Activated naive CD4-positive, alpha-beta T cell treated with anti-CD3 and anti-CD28 coated beads, Interleukin-2, amount 50 U/mL, for 24 hours (primary cell): Measurements from ENCODE around the gene BCL2.
A peak's percentile ranks its signal among the peaks of the same experiment; 100 is the strongest.

Experiments
- H3K27ac Mint-ChIP-seq: one replicate; pipeline ENCODE4 v1.8.0; 2021; ENCODE audit warnings: mild to moderate bottlenecking, mixed read lengths
- H3K27me3 Mint-ChIP-seq: one replicate; pipeline ENCODE4 v1.8.0; 2021; ENCODE audit warnings: mixed read lengths
- H3K36me3 Mint-ChIP-seq: one replicate; pipeline ENCODE4 v1.8.0; 2021; ENCODE audit warnings: mixed read lengths
- H3K4me1 Mint-ChIP-seq: one replicate; pipeline ENCODE4 v1.8.0; 2021; ENCODE audit warnings: mixed read lengths
- H3K4me3 Mint-ChIP-seq: one replicate; pipeline ENCODE4 v1.8.0; 2021; ENCODE audit warnings: mild to moderate bottlenecking, mixed read lengths
- H3K9me3 Mint-ChIP-seq: one replicate; pipeline ENCODE4 v1.8.0; 2021; ENCODE audit warnings: mixed read lengths

BCL2 gene

DNA sequence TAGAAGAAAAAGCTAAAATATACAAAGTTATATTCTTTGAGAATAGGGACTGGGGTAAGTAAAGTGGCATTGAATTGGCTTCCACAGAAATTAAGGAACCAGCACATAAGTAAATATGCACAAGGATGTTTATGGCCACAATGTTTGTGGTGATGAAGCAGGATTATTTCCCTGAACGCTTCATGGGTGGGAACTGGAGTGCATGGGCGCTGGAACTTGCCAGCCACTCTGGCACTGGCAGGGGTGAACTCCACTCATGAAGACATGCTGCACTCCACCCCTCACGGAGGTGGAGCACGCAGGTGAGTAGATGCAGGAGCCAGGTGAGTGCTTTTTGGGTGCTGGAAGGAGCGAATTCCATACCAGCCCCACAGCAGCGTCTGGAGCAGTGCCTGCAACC, 94.1 kb downstream of the BCL2 start:
- H3K4me1 Mint-ChIP-seq = peaks cover 95% of the 10 kb centered on the region
- peak overlapping the region; percentile 35 for H3K4me3 Mint-ChIP-seq
- peak overlapping the region; percentile 73 for H3K27ac Mint-ChIP-seq
- H3K36me3 Mint-ChIP-seq = peaks cover 41% of the 10 kb centered on the region
- peaks cover 5% of the 10 kb centered on the region for H3K9me3 Mint-ChIP-seq
- no peaks in the 10 kb centered on the region for H3K27me3 Mint-ChIP-seq

DNA sequence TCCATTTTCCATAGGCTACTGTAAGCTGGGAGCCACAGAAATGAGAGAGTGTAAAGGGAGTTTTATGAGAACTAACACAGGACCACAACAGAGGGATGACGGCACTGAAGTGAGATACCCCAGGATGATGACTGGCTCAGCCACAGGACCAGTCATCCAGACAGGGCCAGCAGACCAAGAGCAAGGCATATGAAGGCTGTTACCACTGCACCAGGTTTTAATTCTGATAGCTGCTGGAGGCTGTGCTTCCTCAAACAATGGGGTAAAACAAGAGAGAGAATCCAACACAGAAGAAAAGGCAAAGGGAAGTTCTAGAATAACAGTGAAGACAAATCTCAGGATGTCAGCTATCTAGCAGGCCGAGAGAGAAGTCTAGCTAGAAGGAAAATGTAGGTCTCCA, 94.9 kb downstream of the BCL2 start:
- Mint-ChIP-seq H3K9me3 (peaks cover 5% of the 10 kb centered on the region), H3K4me3 (peak overlapping the region; percentile 74), H3K36me3 (peaks cover 44% of the 10 kb centered on the region), H3K4me1 (peaks cover 94% of the 10 kb centered on the region), H3K27ac (peak overlapping the region; percentile 97), H3K27me3 (no peaks in the 10 kb centered on the region)

DNA sequence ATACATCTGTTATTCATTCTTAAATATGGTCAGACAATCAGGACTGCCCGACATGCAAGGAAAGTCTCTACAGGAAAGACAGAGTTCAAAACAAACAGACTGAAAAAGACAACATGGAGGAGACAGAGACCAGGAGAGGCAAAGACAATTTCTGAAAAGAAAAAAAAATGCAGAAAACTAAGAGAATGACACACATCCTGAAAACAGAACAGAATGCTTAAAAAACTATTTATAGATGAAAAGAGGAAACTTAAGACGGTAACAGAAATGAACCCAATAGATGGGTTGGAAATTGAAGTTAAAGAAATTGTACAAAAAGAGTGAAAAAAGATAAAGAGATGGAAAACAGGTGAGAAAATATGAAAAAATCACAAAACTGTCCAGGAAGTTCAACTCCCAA, 95.7 kb downstream of the BCL2 start:
- peaks cover 45% of the 10 kb centered on the region for H3K36me3 Mint-ChIP-seq
- peaks cover 9% of the 10 kb centered on the region for H3K9me3 Mint-ChIP-seq
- H3K4me3 Mint-ChIP-seq = peak overlapping the region; percentile 74
- H3K27ac Mint-ChIP-seq = peak overlapping the region; percentile 97
- peaks cover 94% of the 10 kb centered on the region for H3K4me1 Mint-ChIP-seq
- H3K27me3 Mint-ChIP-seq = no peaks in the 10 kb centered on the region

DNA sequence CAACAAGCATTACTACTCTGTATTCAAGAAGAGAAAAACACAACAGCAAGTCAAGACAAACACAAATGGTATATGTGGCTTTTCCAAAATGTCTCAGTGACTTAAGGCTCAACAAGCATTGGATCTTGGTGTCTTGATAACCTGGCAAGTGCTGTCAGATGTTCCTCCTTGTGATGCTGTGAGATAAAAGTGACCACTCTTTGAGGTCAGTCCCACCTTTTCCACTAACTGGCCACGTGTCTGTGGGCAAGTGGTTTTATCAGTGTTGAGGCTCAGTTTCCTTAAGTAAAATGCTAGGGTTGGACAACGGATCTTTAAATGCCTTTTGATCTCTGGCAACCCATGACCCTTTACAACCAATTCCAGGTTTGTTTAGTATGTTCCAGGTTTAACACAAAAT, 98.7 kb downstream of the BCL2 start:
- Mint-ChIP-seq H3K27me3 (no peaks in the 10 kb centered on the region), H3K9me3 (peaks cover 20% of the 10 kb centered on the region), H3K4me3 (no peak overlapping the region), H3K36me3 (peaks cover 50% of the 10 kb centered on the region), H3K27ac (peak overlapping the region; percentile 64), H3K4me1 (peaks cover 97% of the 10 kb centered on the region)

DNA sequence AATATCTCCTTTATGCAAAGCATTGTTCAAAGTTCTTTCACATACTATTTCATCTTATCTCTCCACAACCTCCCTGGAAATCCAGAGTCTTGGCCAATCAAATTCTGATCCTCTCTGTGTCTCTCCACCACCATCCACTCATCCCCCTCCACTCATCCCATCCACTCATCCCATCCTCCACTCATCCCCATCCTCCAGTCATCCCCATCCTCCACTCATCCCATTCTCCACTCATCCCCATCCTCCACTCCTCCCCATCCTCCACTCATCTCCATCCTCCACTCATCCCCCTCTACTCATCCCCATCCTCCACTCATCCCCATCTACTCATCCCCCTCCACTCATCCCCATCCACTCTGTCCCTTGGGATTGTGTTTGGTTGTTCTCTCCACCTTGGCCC, 101.1 kb downstream of the BCL2 start:
- Mint-ChIP-seq H3K27me3 (no peaks in the 10 kb centered on the region), H3K4me1 (peaks cover 93% of the 10 kb centered on the region), H3K4me3 (peak overlapping the region; percentile 11), H3K9me3 (peaks cover 26% of the 10 kb centered on the region), H3K27ac (peak overlapping the region; percentile 98), H3K36me3 (peaks cover 44% of the 10 kb centered on the region)

DNA sequence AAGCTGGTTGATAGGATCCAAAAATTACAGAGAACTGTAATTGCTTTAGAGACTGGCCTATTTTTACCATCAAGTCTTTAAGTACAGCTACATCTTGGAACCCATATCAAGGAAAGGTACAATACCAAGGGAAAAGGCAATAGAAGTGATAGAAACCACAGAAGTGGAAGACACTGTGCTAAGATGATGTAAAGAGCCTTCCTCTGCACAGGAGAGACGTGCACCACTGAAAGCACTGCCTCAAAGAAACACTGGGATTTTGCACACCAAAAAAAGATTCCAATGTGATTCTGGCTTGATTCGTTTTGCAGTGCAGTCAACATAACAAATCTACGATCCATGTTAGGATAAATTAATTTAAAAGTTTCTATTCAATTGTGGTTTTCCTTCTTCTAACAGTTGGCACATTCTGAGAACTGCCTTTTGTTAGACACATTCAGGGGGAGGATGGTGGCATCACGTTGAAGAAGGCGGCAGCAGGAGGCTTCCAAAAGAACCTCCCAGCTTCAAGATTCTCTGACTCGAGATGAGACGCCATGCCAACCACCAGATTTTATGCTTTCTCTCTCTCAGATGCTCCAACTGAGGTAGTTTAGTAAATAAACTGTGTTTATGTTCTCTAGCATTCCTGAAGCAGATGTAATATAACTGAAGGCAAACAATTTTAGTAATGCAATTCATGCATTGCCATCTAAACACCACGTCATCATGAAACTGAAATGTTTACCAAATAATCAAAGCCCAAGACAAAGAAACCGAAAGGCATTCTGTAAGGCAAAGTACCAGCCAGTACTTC, 102.9 kb downstream of the BCL2 start:
- peak overlapping the region; percentile 98 for H3K27ac Mint-ChIP-seq
- peak overlapping the region; percentile 84 for H3K4me3 Mint-ChIP-seq
- peaks cover 92% of the 10 kb centered on the region for H3K4me1 Mint-ChIP-seq
- no peaks in the 10 kb centered on the region for H3K27me3 Mint-ChIP-seq
- H3K36me3 Mint-ChIP-seq = peaks cover 39% of the 10 kb centered on the region
- H3K9me3 Mint-ChIP-seq = peaks cover 22% of the 10 kb centered on the region

DNA sequence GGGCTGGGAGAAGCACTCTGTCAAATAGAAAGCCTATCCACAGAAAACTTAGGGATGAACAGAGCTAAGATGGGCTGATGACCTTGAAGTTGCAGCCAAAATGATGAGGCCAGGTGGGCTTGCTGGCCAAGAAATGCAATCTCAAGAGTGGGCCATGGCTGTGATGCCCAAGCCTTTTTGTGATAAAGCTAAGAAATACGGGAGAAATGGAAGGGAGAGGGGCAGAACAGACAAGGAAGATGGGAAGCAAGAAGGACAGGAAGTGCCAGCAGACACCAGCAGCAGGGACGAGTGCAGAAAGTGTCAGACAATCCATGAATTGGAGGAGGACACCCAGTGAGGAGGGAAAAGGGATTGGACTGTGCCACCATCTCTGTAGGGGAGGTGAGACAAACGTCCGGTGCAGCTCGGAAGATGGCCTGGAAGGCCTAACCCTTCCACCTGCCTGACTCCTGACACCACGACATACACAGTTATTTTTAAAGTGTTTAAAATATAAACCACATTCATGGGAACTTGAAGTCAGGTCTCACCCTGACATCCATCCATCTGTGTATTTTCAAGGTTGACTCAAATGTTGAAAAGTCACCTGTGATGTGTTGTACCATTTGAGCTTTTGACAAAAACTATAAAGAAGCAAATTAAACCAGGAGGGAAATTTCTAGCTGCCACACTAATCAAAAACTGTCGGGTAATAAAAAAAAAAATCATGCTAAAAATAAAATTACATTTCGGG, 105.5 kb downstream of the BCL2 start:
- H3K36me3 Mint-ChIP-seq = peaks cover 25% of the 10 kb centered on the region
- peak overlapping the region; percentile 79 for H3K4me3 Mint-ChIP-seq

DNA sequence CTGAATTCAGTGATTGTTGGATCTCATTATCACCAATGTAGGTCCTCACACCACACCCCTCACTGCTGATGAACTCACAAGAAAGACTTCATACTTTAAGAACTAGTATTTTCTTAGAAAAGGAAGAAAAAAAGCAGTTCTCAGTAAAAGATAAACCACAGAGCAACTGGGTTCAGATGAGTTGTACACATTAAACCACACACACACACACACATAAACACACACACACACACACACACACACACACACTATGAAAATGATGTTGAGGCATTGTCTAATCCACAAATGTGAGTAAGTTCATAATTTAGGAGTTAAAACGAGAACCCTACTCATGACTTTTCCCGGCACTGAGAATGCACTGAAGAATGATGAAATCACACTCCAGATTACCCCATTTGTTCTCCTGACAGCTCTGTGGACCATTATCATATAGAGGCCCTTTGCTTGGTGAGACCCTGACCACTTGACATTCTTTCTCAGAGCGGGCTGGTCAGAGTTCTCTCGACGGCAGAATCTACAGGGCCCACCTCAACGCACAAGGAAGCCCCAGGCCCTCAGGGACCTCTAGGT, 106.2 kb downstream of the BCL2 start:
- Mint-ChIP-seq H3K4me1 (peaks cover 92% of the 10 kb centered on the region), H3K36me3 (peaks cover 19% of the 10 kb centered on the region), H3K9me3 (peaks cover 15% of the 10 kb centered on the region), H3K4me3 (peak overlapping the region; percentile 79), H3K27ac (peak overlapping the region; percentile 98), H3K27me3 (no peaks in the 10 kb centered on the region)

More for the DNA sequence above, 105.5 kb downstream of the BCL2 start:
- Mint-ChIP-seq H3K27me3 (no peaks in the 10 kb centered on the region), H3K9me3 (peaks cover 20% of the 10 kb centered on the region), H3K27ac (peak overlapping the region; percentile 98), H3K4me1 (peaks cover 92% of the 10 kb centered on the region)

DNA sequence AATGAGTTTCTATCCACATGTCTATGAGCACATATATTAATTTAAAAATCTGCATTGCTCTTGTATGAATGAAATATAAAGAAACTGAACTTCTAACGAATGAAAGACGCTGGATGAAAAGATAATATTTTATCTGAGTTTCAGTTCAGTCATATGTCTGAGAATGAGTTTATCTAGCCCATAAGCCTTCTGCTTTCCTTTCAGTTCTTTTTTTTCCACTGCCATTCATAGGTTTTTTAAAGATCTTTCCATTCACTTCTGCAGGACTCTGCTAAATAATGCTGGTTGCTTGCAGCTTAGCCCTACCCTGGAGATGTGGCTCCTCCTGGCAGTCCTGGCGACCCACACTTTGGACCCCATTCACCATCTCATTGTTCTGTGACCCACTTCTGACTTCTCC, 109.0 kb downstream of the BCL2 start:
- Mint-ChIP-seq H3K4me1 (peaks cover 92% of the 10 kb centered on the region), H3K4me3 (peak overlapping the region; percentile 73), H3K36me3 (peaks cover 18% of the 10 kb centered on the region), H3K27ac (peak overlapping the region; percentile 93), H3K27me3 (no peaks in the 10 kb centered on the region), H3K9me3 (peaks cover 6% of the 10 kb centered on the region)

DNA sequence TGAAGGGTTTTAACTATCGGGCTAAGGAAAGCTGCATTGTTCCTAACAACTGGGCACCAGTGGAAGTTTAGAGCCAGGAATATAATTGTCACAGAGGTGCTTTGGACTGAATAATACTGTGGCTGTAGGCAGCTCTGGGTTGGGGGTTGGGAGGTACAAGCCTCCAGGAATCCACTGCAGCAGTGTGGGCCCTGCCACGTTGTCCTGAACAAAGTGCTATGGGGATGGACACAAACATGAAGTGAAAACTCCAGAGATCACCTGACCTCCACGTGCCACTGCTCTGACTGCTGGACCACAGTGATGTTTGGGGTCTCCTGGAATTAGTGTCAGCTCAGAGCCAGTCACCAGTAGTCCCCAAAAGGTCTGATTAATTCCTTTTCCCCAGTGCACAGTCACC, 110.9 kb downstream of the BCL2 start:
- Mint-ChIP-seq H3K36me3 (peaks cover 19% of the 10 kb centered on the region), H3K4me1 (peaks cover 97% of the 10 kb centered on the region), H3K9me3 (peaks cover 2% of the 10 kb centered on the region), H3K27me3 (no peaks in the 10 kb centered on the region), H3K4me3 (peak overlapping the region; percentile 81), H3K27ac (peak overlapping the region; percentile 96)

DNA sequence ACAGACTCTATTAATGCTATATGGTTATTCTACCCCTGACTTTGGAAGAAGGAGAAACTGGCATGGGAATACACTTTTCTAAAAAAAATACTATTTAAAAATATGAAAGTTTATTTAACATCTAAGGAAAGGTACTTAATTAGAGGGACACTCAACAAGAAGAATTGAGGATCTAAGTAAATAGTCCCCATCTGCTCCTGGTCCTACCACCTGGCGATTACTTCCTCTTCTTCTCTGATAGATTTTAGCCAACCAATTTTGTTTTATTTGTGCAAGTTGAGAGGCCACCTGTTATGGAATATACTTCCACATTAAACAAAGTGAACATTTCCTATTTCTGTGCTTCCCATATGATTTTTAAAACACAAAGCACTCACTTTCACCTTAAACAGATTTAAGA, 111.7 kb downstream of the BCL2 start:
- Mint-ChIP-seq H3K27me3 (no peaks in the 10 kb centered on the region), H3K27ac (peak overlapping the region; percentile 96), H3K4me1 (peaks cover 97% of the 10 kb centered on the region), H3K4me3 (peak overlapping the region; percentile 81), H3K36me3 (peaks cover 17% of the 10 kb centered on the region), H3K9me3 (no peaks in the 10 kb centered on the region)

DNA sequence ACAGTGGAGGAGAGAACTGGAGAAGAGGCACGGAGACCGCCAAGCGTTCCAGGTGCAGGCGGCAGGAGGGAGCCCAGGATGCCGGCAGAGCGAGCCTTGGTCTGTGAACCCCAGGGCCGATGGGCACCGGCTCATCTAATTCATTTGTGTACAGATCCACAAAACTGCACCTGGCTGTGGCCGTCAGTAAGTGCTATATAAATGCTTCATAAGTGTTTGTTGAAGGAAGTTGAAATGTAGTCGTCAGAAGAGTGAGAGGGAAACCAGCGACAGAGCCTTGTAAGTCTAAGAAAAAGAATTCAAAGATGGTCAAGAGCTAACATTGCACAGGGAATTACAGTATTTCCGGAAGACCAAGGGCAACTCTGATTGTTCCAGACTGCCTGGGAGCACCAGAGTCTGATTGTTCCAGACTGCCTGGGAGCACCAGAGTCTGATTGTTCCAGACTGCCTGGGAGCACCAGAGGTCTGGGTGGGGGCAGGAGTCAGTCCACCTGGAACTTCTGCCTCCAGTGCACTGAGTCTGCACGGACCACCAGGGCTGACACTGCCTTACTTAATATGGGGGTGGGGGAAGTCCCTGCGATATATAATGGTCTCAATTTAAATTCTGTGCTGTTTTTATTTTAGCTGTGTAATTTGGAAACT, 112.3 kb downstream of the BCL2 start:
- Mint-ChIP-seq H3K4me1 (peaks cover 97% of the 10 kb centered on the region), H3K4me3 (peak overlapping the region; percentile 81), H3K9me3 (no peaks in the 10 kb centered on the region), H3K27me3 (no peaks in the 10 kb centered on the region), H3K27ac (peak overlapping the region; percentile 98), H3K36me3 (peaks cover 17% of the 10 kb centered on the region)

DNA sequence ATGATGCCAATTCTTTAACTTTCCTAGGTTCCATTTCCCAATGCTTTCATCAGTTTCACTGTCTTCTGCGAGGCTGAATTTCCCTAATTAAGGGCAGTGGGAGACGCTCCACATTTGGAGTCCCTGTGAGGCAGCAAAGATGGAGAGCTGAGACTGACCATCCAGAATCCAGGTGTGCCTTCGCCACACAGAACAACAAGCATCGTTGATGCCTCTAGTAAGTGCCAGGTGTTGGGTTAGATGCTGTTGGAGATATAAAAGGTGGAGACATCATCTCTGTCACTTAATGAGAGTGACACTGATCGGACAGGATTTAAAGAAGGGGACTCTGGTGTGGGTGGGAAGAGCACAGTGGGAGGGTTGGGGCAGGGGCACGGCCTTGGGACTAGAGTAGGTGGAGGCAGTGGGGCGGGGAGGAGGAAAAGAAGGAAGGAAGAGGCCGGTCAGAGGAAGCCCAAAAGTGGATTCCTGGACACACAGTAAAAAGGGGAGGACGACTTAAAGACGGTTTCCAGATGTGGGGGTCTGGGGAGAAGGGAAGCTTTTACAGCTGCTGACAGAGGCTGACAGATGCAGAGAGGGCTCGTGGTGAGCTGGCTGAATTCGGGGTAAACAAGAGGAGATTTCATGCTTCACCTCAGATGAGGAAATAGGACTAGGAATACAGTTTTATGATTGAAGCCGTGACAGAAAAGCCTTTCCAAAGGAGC, 113.0 kb downstream of the BCL2 start:
- Mint-ChIP-seq H3K36me3 (peaks cover 17% of the 10 kb centered on the region), H3K9me3 (no peaks in the 10 kb centered on the region), H3K4me1 (peaks cover 93% of the 10 kb centered on the region), H3K4me3 (peak overlapping the region; percentile 81), H3K27ac (peak overlapping the region; percentile 98), H3K27me3 (no peaks in the 10 kb centered on the region)

DNA sequence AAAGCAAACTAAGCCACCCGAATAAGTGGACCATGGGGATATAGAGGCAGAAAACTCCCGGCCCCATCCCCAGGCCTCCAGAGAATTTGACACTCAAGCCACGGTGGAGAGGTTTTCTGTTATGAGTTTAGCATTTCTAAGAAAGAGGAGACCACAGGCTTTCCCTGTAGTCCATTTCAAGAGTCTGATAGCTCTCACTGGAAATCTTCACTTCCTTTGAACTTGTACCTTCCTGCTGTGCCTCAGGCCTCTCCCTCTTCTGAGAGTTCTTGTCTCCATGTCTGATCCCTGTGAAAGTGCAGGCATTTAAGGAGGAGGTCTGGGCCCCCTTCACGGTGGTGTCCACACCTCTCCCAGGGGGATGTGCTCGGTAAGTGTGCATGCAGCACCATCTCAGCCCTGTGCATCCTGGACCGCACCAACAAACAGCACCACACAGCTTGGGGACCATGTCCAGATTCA, 113.7 kb downstream of the BCL2 start:
- H3K4me3 Mint-ChIP-seq = peak overlapping the region; percentile 81
- no peaks in the 10 kb centered on the region for H3K9me3 Mint-ChIP-seq
- peaks cover 17% of the 10 kb centered on the region for H3K36me3 Mint-ChIP-seq
- H3K27ac Mint-ChIP-seq = peak overlapping the region; percentile 98
- peaks cover 88% of the 10 kb centered on the region for H3K4me1 Mint-ChIP-seq
- H3K27me3 Mint-ChIP-seq = no peaks in the 10 kb centered on the region

DNA sequence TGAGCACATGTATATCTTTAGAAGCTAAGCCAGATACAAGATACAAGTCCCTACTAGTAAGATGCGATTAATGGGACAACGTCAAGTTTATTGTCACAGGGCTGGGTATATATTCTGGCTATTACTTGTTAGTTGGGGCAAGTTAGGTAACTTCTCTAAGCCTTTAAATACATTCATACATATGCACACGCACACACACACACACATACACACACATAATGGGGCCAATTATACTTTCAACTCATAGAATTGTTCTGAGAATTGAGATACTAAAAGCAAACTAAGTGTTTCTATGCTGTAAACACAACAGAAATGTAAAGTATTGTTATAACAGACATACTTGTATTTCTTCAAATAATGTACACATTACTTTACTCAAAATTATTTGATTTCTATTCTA, 116.1 kb downstream of the BCL2 start:
- Mint-ChIP-seq H3K36me3 (peaks cover 15% of the 10 kb centered on the region), H3K4me3 (no peak overlapping the region), H3K9me3 (no peaks in the 10 kb centered on the region), H3K4me1 (peaks cover 66% of the 10 kb centered on the region), H3K27ac (peak overlapping the region; percentile 81), H3K27me3 (no peaks in the 10 kb centered on the region)
